K562 (cell line): ENCODE results near the gene PLAC8L1. TPM values are rescaled to one million over a fixed set of nuclear protein-coding genes. Genes with fewer than 3 reads are reported as not detected.

Source experiments
- ATAC-seq: fragments of 200-7000 bp; cut with Tn5 transposase; 3 replicates; pipeline ENCODE4 v1.9.1; 2020; ENCODE audit warnings: moderate library complexity
- BruUV-seq: library from RNA; stranded (reverse); fragments of 400-500 nt; replicated peaks from 2 replicates; lab custom pipeline; 2021; lab: Mats Ljungman, UMichigan
- CTCF ChIA-PET: fragments of 300-600 bp; formaldehyde crosslinking; extraction: SDS; loops from one replicate; lab custom pipeline; 2021; ENCODE audit warnings: low intra/inter-chr PET ratio; lab: Yijun Ruan, JAX
- POLR2A ChIA-PET: fragments of 300-600, 350-650 bp; sonication (Branson Sonifier 250); formaldehyde crosslinking; extraction: SDS; loops from one replicate; lab custom pipeline; 2021; ENCODE audit warnings: antibody characterized with exemption, inconsistent platforms; lab: Yijun Ruan, JAX
- DNase-seq, 4 experiments: peaks; one replicate each; pipeline versions ENCODE4 v3.0.0 to v3.0.0-alpha.2; 2011 to 2018; ENCODE audit warnings: low spot score in 3 of 4, mixed read lengths in 3 of 4; ENCODE audit errors: extremely low read depth in 1 of 4
- FAIRE-seq: peaks from 2 replicates; lab custom pipeline; 2011; peaks lifted over from hg19 to GRCh38; lab: Jason Lieb, UNC
- H2AFZ ChIP-seq: 2 replicates; pipeline ENCODE4 v1.6.0; 2011; ENCODE audit warnings: low read depth, low read length, control low read depth, inconsistent platforms
- H3K27ac ChIP-seq: fragments of 200-600 bp; 3 replicates; pipeline ENCODE4 v1.8.0; 2011; ENCODE audit warnings: low read depth, mild to moderate bottlenecking, control low read depth, inconsistent platforms, low read length, moderate library complexity, mixed read lengths; ENCODE audit errors: extremely low read depth
- H3K27me3 ChIP-seq, 2 experiments: fragments of 300-600 bp in 1 of 2; 2 replicates in 1 of 2; 3 replicates in 1 of 2; pipeline versions ENCODE4 v1.6.0 to v1.8.0; 2011; ENCODE audit warnings: inconsistent platforms in 2 of 2, low read length in 2 of 2, mild to moderate bottlenecking in 1 of 2, mixed read lengths in 1 of 2, moderate library complexity in 1 of 2; ENCODE audit not compliant: control insufficient read depth in 2 of 2, insufficient read depth in 2 of 2
- H3K36me3 ChIP-seq: fragments of 300-600 bp; 3 replicates; pipeline ENCODE4 v1.8.0; 2011; ENCODE audit warnings: mild to moderate bottlenecking, low read length, inconsistent platforms; ENCODE audit not compliant: control insufficient read depth, insufficient read depth
- H3K4me1 ChIP-seq, 2 experiments: fragments of 200-600 bp in 1 of 2; replicated peaks in 1 of 2; 2 replicates in 1 of 2; 3 replicates in 1 of 2; pipeline versions ENCODE4 v1.5.1 to v1.8.0; 2011; ENCODE audit warnings: inconsistent platforms in 2 of 2, low read length in 2 of 2, mild to moderate bottlenecking in 1 of 2, mixed read lengths in 1 of 2, moderate library complexity in 1 of 2; ENCODE audit not compliant: control insufficient read depth in 2 of 2, insufficient read depth in 2 of 2
- H3K4me2 ChIP-seq: 2 replicates; pipeline ENCODE4 v1.6.1; 2011; ENCODE audit warnings: low read length, control low read depth, inconsistent platforms, mixed read lengths; ENCODE audit not compliant: insufficient read depth
- H3K4me3 ChIP-seq: fragments of 200-600 bp; sonication (generic), shearing (Covaris generic); 2 replicates; pipeline ENCODE4 v1.5.1; 2016; ENCODE audit warnings: control low read depth, inconsistent platforms
- H3K79me2 ChIP-seq: fragments of 200-600 bp; 3 replicates; pipeline ENCODE4 v1.8.0; 2011; ENCODE audit warnings: low read length, inconsistent platforms; ENCODE audit not compliant: control insufficient read depth, insufficient read depth
- H3K9ac ChIP-seq, 2 experiments: 2 replicates each; pipeline versions ENCODE4 v1.6.0 to v1.6.1; 2011; ENCODE audit warnings: low read depth in 2 of 2, low read length in 2 of 2, control low read depth in 1 of 2, inconsistent platforms in 1 of 2, mild to moderate bottlenecking in 1 of 2, mixed read lengths in 1 of 2; ENCODE audit not compliant: insufficient read depth in 1 of 2
- H3K9me1 ChIP-seq: one replicate; pipeline ENCODE4 v1.6.0; 2011; ENCODE audit warnings: inconsistent platforms, mild to moderate bottlenecking, low read length, moderate library complexity; ENCODE audit not compliant: control insufficient read depth, insufficient read depth
- H3K9me3 ChIP-seq: replicated peaks from 2 replicates; pipeline ENCODE4 v1.5.1; 2011; ENCODE audit warnings: low read depth, low read length, inconsistent platforms; ENCODE audit not compliant: control insufficient read depth, insufficient read depth
- H4K20me1 ChIP-seq: replicated peaks from 2 replicates; pipeline ENCODE4 v1.6.1; 2011; ENCODE audit warnings: low read length, inconsistent platforms, mixed read lengths; ENCODE audit not compliant: control insufficient read depth, insufficient read depth
- MEF2A ChIP-seq: IDR thresholded peaks from 2 replicates; pipeline ENCODE4 v1.6.1; 2011; ENCODE audit warnings: low read depth, mild to moderate bottlenecking, low read length, moderate library complexity; ENCODE audit not compliant: control insufficient read depth
- TCF3 ChIP-seq: sonication (generic); formaldehyde crosslinking; IDR thresholded peaks from 2 replicates; pipeline ENCODE4 v1.4.0; 2020; ENCODE audit warnings: mild to moderate bottlenecking, missing genetic modification reagents
- ZNF780A ChIP-seq: fragments of 250-450 bp; sonication (Bioruptor Pico); IDR thresholded peaks from 2 replicates; pipeline ENCODE4 v1.5.0; 2021; ENCODE audit warnings: mild to moderate bottlenecking
- WGBS: fragments of 100-300 bp; shearing (Covaris generic); methylation state at CpG from one replicate; pipeline ENCODE4 v1.1.6; 2016; ENCODE audit warnings: low coverage, mixed read lengths; ENCODE audit not compliant: insufficient coverage; ENCODE audit errors: missing lambda C conversion rate; 5-methylcytosine and 5-hydroxymethylcytosine counted together
- in situ Hi-C: fragments of 300-500 bp; cut with MboI; formaldehyde crosslinking; loops from 4 replicates; pipeline ENCODE4 v1.15.0; 2018; ENCODE audit warnings: inconsistent platforms, mixed read lengths
- intact Hi-C: fragments of 100-400 bp; cut with micrococcal nuclease; formaldehyde crosslinking; loops from 2 replicates; pipeline ENCODE4 v1.14.2; 2022
- polyA plus RNA-seq, 8 experiments: library from polyadenylated mRNA; depleted of rRNA in 4 of 8; stranded (reverse) in 5 of 8; unstranded in 3 of 8; fragments of >200 nt; fragmentation: Nextera tagmentation in 2 of 8; fragmentation: Illumina TruSeq in 1 of 8; extraction: Ambion mirVana in 2 of 8; extraction: Trizol in 1 of 8; gene quantifications; 2 replicates each; pipeline versions ENCODE4 v1.2.1 to v1.2.3, GENCODE V29; 2011 to 2014; ENCODE audit warnings: inconsistent platforms in 1 of 8, missing spikeins in 1 of 8
- total RNA-seq, 7 experiments: library from RNA; depleted of rRNA in 6 of 7; stranded (reverse); fragments of >200 nt in 6 of 7; fragmentation: Illumina TruSeq in 2 of 7; extraction: Trizol in 2 of 7; gene quantifications; 2 replicates each; pipeline versions ENCODE4 v1.2.1 to v1.2.3, GENCODE V29; 2011 to 2021; ENCODE audit warnings: low replicate concordance in 1 of 7
- TF ChIP-seq, protein P1 (sequence below): sonication (generic); formaldehyde crosslinking; IDR thresholded peaks from 2 replicates; pipeline ENCODE4 v1.9.0; 2022; ENCODE audit warnings: mild to moderate bottlenecking, missing genetic modification reagents

Gene PLAC8L1
- total and polyA plus RNA-seq, 9 of the 15 experiments (the other 6 are each of a cell fraction or from before 2014, with no cell fraction given), result 0.10 to 0.43 (median 0.26) TPM; not detected in 3

DNA sequence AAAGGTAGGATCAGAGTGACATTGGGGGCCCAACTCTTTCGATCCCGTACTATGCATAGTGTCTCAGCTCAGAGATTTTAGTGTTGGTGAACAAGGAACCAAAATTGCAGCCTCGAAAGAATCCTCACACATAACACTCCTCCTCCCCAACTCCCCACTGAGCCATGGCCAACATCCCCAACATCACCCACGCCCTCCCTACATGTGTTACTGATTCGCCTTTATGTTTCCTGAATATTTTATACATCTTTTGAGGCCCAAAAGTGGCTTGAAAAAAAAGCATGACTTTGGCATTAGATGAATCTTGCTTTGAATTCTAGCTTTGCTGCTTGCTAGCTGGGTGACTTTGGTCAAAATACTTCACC is 45.2 kb downstream of the PLAC8L1 start:
- CTCF ChIA-PET, result no interaction called here
- Histone ChIP-seq H3K4me1 (peaks cover 3 to 4% of the 10 kb centered on the region in 2 experiments; a peak in 3 of 5 replicates), H3K79me2 (no peaks in the 10 kb centered on the region), H4K20me1 (no peaks in the 10 kb centered on the region), H3K27me3 (peaks cover 21 to 23% of the 10 kb centered on the region in 2 experiments), H3K4me3 (no peak overlapping the region), H3K9me1 (no peaks in the 10 kb centered on the region), H3K9me3 (no peaks in the 10 kb centered on the region), H3K27ac (no peak overlapping the region), H2AFZ (no peak overlapping the region), H3K36me3 (no peaks in the 10 kb centered on the region), H3K4me2 (no peak overlapping the region), H3K9ac (no peak overlapping the region)
- ATAC-seq (no peak), DNase-seq (no peak), FAIRE-seq (no peak)
- WGBS, result 3% methylated on average over 5 of the region's 5 CpGs
- in situ Hi-C loops (loop anchor here (25.0 kb wide), 1 partner anchor 1848 kb away; no protein-coding TSS in a partner anchor), intact Hi-C loops (no loop called here)
- POLR2A ChIA-PET, result no interaction called here
- no peak for TF ChIP-seq ZNF780A (CRISPR knock-in tag)
- no TSS peak for BruUV-seq

- Histone ChIP-seq H2AFZ (no peak overlapping the region), H3K4me3 (no peak overlapping the region), H3K27ac (no peak overlapping the region), H3K27me3 (peaks cover 20 to 21% of the 10 kb centered on the region in 2 experiments), H3K4me1 (peaks cover 3 to 4% of the 10 kb centered on the region in 2 experiments; a peak in 3 of 5 replicates), H3K79me2 (no peaks in the 10 kb centered on the region), H4K20me1 (no peaks in the 10 kb centered on the region), H3K36me3 (no peaks in the 10 kb centered on the region), H3K9me1 (no peaks in the 10 kb centered on the region), H3K4me2 (no peak overlapping the region), H3K9ac (no peak overlapping the region), H3K9me3 (no peaks in the 10 kb centered on the region)
- 12% methylated on average over 22 of the region's 22 CpGs for WGBS
- intact Hi-C loops, result no loop called here
- ChIA-PET CTCF (no interaction called here), POLR2A (interaction anchor here (2.4 kb wide), 1 partner anchor 12 kb away, joined by 7 read pairs; no protein-coding TSS in a partner anchor)
- BruUV-seq, result no TSS peak
- in situ Hi-C loops, result loop anchor here (10.0 to 25.0 kb wide), 2 partner anchors 375 to 1847 kb away; no protein-coding TSS in a partner anchor
- FAIRE-seq (peak; percentile 26), ATAC-seq (peak; percentile 19; the same call in 2 of the 3 replicates), DNase-seq (peak in 3 of 4 experiments; percentile 18 to 37 (median 23))
- TF ChIP-seq MEF2A, result peak; percentile 52; the same call in 1 of the 2 replicates
- TF ChIP-seq, protein P1, sequence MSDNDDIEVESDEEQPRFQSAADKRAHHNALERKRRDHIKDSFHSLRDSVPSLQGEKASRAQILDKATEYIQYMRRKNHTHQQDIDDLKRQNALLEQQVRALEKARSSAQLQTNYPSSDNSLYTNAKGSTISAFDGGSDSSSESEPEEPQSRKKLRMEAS (CRISPR knock-in tag), result no peak
- peak; percentile 66 for TF ChIP-seq TCF3 (CRISPR knock-in tag)
Measured at GRCh38 chr5:146059460-146060220, 45.7 kb downstream of the PLAC8L1 start.
